H1 (cell line): Measurements from ENCODE around the gene PINK1. TPM values are rescaled to one million over a fixed set of nuclear protein-coding genes. Genes with fewer than 3 reads are reported as not detected.

Experiments used
- CTCF ChIA-PET: fragments of 300-600 bp; sonication (Branson Sonifier 250); formaldehyde crosslinking; loops from one replicate; lab custom pipeline; 2021; ENCODE audit not compliant: partially characterized antibody; lab: Charles Lee
- POLR2A ChIA-PET: fragments of 300-600 bp; sonication (Branson Sonifier 250); formaldehyde crosslinking; loops from one replicate; lab custom pipeline; 2021; ENCODE audit warnings: inconsistent platforms; ENCODE audit not compliant: partially characterized antibody; lab: Charles Lee
- DNase-seq, 2 experiments: peaks; one replicate each; pipeline versions ENCODE4 v3.0.0 to v3.0.0-alpha.2; 2010 to 2022; ENCODE audit warnings: low spot score in 2 of 2, low read depth in 1 of 2, mixed read lengths in 1 of 2
- FAIRE-seq: peaks from 2 replicates; lab custom pipeline; 2011; peaks lifted over from hg19 to GRCh38; lab: Jason Lieb, UNC
- H2AFZ ChIP-seq: 2 replicates; pipeline ENCODE4 v1.8.1; 2012; ENCODE audit warnings: low read length, inconsistent platforms
- H2AK5ac ChIP-seq: 2 replicates; pipeline ENCODE4 v1.6.1; 2013; ENCODE audit warnings: low read depth, low read length
- H2BK120ac ChIP-seq: replicated peaks from 2 replicates; pipeline ENCODE3; 2013; ENCODE audit warnings: low read depth, low read length, inconsistent platforms
- H2BK12ac ChIP-seq: 2 replicates; pipeline ENCODE4 v1.6.1; 2013; ENCODE audit warnings: low read depth, low read length
- H2BK15ac ChIP-seq: 2 replicates; pipeline ENCODE4 v1.6.1; 2013; ENCODE audit warnings: low read length
- H2BK20ac ChIP-seq: 2 replicates; pipeline ENCODE4 v1.6.1; 2013; ENCODE audit warnings: low read length
- H2BK5ac ChIP-seq: 2 replicates; pipeline ENCODE4 v1.6.1; 2013; ENCODE audit warnings: low read depth, low read length
- H3K14ac ChIP-seq: 2 replicates; pipeline ENCODE4 v1.6.1; 2013; ENCODE audit warnings: inconsistent platforms; ENCODE audit not compliant: insufficient read length
- H3K18ac ChIP-seq: 2 replicates; pipeline ENCODE4 v1.6.1; 2013; ENCODE audit warnings: low read length; ENCODE audit errors: extremely low read depth
- H3K23ac ChIP-seq: 2 replicates; pipeline ENCODE4 v1.6.1; 2013; ENCODE audit warnings: inconsistent platforms; ENCODE audit not compliant: insufficient read length
- H3K23me2 ChIP-seq: 2 replicates; pipeline ENCODE4 v1.6.1; 2013; ENCODE audit warnings: low read depth, low read length
- H3K27ac ChIP-seq: 2 replicates; pipeline ENCODE4 v1.6.1; 2011; ENCODE audit warnings: low read depth, low read length, inconsistent platforms
- H3K27me3 ChIP-seq, 4 experiments: replicated peaks in 1 of 4; 1 replicate in 1 of 4; 2 replicates in 3 of 4; pipeline versions ENCODE4 v1.6.1 to v1.8.1; 2011 to 2013; ENCODE audit warnings: low read length in 3 of 4, mild to moderate bottlenecking in 3 of 4, inconsistent platforms in 2 of 4, mixed read lengths in 2 of 4, moderate library complexity in 1 of 4; ENCODE audit not compliant: control insufficient read depth in 3 of 4, insufficient read depth in 3 of 4; ENCODE audit errors: extremely low read depth in 1 of 4
- H3K36me3 ChIP-seq, 4 experiments: 2 replicates each; pipeline versions ENCODE4 v1.6.1 to v1.8.1; 2011 to 2013; ENCODE audit warnings: mild to moderate bottlenecking in 4 of 4, low read length in 3 of 4, moderate library complexity in 2 of 4, control low read depth in 1 of 4, inconsistent platforms in 1 of 4; ENCODE audit not compliant: insufficient read depth in 4 of 4, control insufficient read depth in 2 of 4
- H3K4ac ChIP-seq: replicated peaks from 2 replicates; pipeline ENCODE3; 2013; ENCODE audit warnings: low read length, low read depth, mixed read lengths, inconsistent platforms; ENCODE audit not compliant: insufficient read length
- H3K4me1 ChIP-seq, 4 experiments: replicated peaks in 1 of 4; 1 replicate in 1 of 4; 2 replicates in 3 of 4; pipeline versions ENCODE4 v1.6.1 to v1.8.1; 2011 to 2013; ENCODE audit warnings: low read length in 3 of 4, inconsistent platforms in 2 of 4, mixed read lengths in 1 of 4; ENCODE audit not compliant: insufficient read depth in 4 of 4, control insufficient read depth in 3 of 4
- H3K4me2 ChIP-seq, 2 experiments: 2 replicates each; pipeline versions ENCODE4 v1.6.1 to v1.8.1; 2011 to 2013; ENCODE audit warnings: low read depth in 2 of 2, low read length in 2 of 2, control low read depth in 1 of 2, inconsistent platforms in 1 of 2, mild to moderate bottlenecking in 1 of 2; ENCODE audit not compliant: insufficient read depth in 1 of 2
- H3K4me3 ChIP-seq, 4 experiments: fragments of 200-600, 300-600 bp in 1 of 4; sonication (generic), shearing (Covaris generic), sonication (Bioruptor Twin) in 1 of 4; 2 replicates each; pipeline versions ENCODE4 v1.5.1 to v1.8.1; 2011 to 2016; ENCODE audit warnings: low read length in 4 of 4, low read depth in 3 of 4, control low read depth in 2 of 4, inconsistent platforms in 2 of 4, mild to moderate bottlenecking in 2 of 4, mixed read lengths in 1 of 4, moderate library complexity in 1 of 4; ENCODE audit not compliant: insufficient read depth in 2 of 4; ENCODE audit errors: extremely low read depth in 1 of 4
- H3K56ac ChIP-seq: replicated peaks from 2 replicates; pipeline ENCODE3; 2013; ENCODE audit warnings: low read depth, mild to moderate bottlenecking, mixed read lengths, low read length, inconsistent platforms; ENCODE audit not compliant: insufficient read length
- H3K79me1 ChIP-seq: 2 replicates; pipeline ENCODE4 v1.6.1; 2013; ENCODE audit warnings: low read depth, low read length, control low read depth
- H3K79me2 ChIP-seq, 2 experiments: 2 replicates each; pipeline versions ENCODE4 v1.6.1 to v1.8.1; 2012 to 2013; ENCODE audit warnings: low read length in 2 of 2, mild to moderate bottlenecking in 2 of 2, inconsistent platforms in 1 of 2; ENCODE audit not compliant: insufficient read depth in 2 of 2, control insufficient read depth in 1 of 2
- H3K9ac ChIP-seq, 4 experiments: replicated peaks in 1 of 4; 1 replicate in 1 of 4; 2 replicates in 3 of 4; pipeline versions ENCODE4 v1.6.1 to v1.8.1; 2011 to 2013; ENCODE audit warnings: low read depth in 3 of 4, low read length in 3 of 4, control low read depth in 2 of 4, mild to moderate bottlenecking in 2 of 4, moderate library complexity in 2 of 4, inconsistent platforms in 1 of 4; ENCODE audit errors: extremely low read depth in 1 of 4
- H3K9me3 ChIP-seq, 2 experiments: 2 replicates each; pipeline versions ENCODE4 v1.6.1 to v1.8.1; 2012 to 2013; ENCODE audit warnings: mild to moderate bottlenecking in 2 of 2, moderate library complexity in 2 of 2, control low read depth in 1 of 2, inconsistent platforms in 1 of 2, low read depth in 1 of 2, low read length in 1 of 2, mixed read lengths in 1 of 2; ENCODE audit not compliant: insufficient read depth in 2 of 2
- H4K20me1 ChIP-seq, 2 experiments: replicated peaks in 1 of 2; 2 replicates each; pipeline versions ENCODE3 to v1.8.1; 2011 to 2013; ENCODE audit warnings: inconsistent platforms in 2 of 2, low read length in 2 of 2, mild to moderate bottlenecking in 1 of 2; ENCODE audit not compliant: insufficient read depth in 2 of 2, control insufficient read depth in 1 of 2
- H4K5ac ChIP-seq: 2 replicates; pipeline ENCODE4 v1.6.1; 2013; ENCODE audit warnings: low read length, low read depth, mixed read lengths, inconsistent platforms; ENCODE audit not compliant: insufficient read length
- H4K8ac ChIP-seq: 2 replicates; pipeline ENCODE4 v1.8.0; 2013; ENCODE audit warnings: mild to moderate bottlenecking, moderate library complexity, low read length, inconsistent platforms; ENCODE audit not compliant: insufficient read depth; ENCODE audit errors: extremely low read depth
- H4K91ac ChIP-seq: replicated peaks from 2 replicates; pipeline ENCODE3; 2013; ENCODE audit warnings: low read length, mixed read lengths, inconsistent platforms; ENCODE audit not compliant: insufficient read length
- HDAC2 ChIP-seq, 2 experiments: fragments of 300-600 bp in 1 of 2; sonication (generic) in 1 of 2; IDR thresholded peaks; 2 replicates each; pipeline ENCODE4 v1.6.1; 2011 to 2012; ENCODE audit warnings: low read depth in 2 of 2, low read length in 2 of 2, mild to moderate bottlenecking in 2 of 2, moderate library complexity in 2 of 2, borderline replicate concordance in 1 of 2, inconsistent platforms in 1 of 2
- KDM1A ChIP-seq: fragments of 200-600, 300-600 bp; sonication (generic); IDR thresholded peaks from 2 replicates; pipeline ENCODE4 v1.7.1; 2016; ENCODE audit warnings: mild to moderate bottlenecking, low read length, borderline replicate concordance
- POU5F1 ChIP-seq: IDR thresholded peaks from 2 replicates; pipeline ENCODE4 v1.6.1; 2011; ENCODE audit warnings: low read depth, mild to moderate bottlenecking, low read length, moderate library complexity
- RAD21 ChIP-seq, 2 experiments: IDR thresholded peaks in 1 of 2; conservative IDR thresholded peaks in 1 of 2; 2 replicates each; pipeline ENCODE4 v1.6.1; 2011; ENCODE audit warnings: low read depth in 2 of 2, low read length in 2 of 2, improper control_type of control experiment in 1 of 2, inconsistent platforms in 1 of 2, mild to moderate bottlenecking in 1 of 2, moderate library complexity in 1 of 2
- RBBP5 ChIP-seq: IDR thresholded peaks from 2 replicates; pipeline ENCODE4 v1.7.1; 2012; ENCODE audit warnings: low read depth, mild to moderate bottlenecking, inconsistent platforms, low read length, moderate library complexity, borderline replicate concordance
- SAP30 ChIP-seq: fragments of 300-600 bp; sonication (generic); IDR thresholded peaks from 2 replicates; pipeline ENCODE4 v1.7.1; 2012; ENCODE audit warnings: low read length, moderate library complexity, mild to moderate bottlenecking, inconsistent platforms; ENCODE audit not compliant: insufficient read depth, insufficient replicate concordance
- SIX5 ChIP-seq: IDR thresholded peaks from 2 replicates; pipeline ENCODE4 v1.6.1; 2011; ENCODE audit warnings: mild to moderate bottlenecking, low read depth, low read length
- SP4 ChIP-seq: IDR thresholded peaks from 2 replicates; pipeline ENCODE4 v1.6.1; 2012; ENCODE audit warnings: low read length, inconsistent platforms
- YY1 ChIP-seq: IDR thresholded peaks from 2 replicates; pipeline ENCODE4 v1.6.1; 2011; ENCODE audit warnings: low read depth, mild to moderate bottlenecking, low read length
- whole genome bisulfite sequencing, 2 experiments: shearing (Covaris generic) in 1 of 2; methylation state at CpG; one replicate each; pipeline versions ENCODE4 v1.1.6 to v1.1.7; 2013 to 2015; ENCODE audit warnings: low lambda C conversion rate in 2 of 2, mixed read lengths in 2 of 2, inconsistent platforms in 1 of 2, low coverage in 1 of 2, missing lambda C conversion rate in 1 of 2; ENCODE audit not compliant: insufficient replicate concordance in 2 of 2, insufficient coverage in 1 of 2, insufficient read length in 1 of 2; ENCODE audit errors: extremely low coverage in 1 of 2, missing lambda C conversion rate in 1 of 2; 5-methylcytosine and 5-hydroxymethylcytosine counted together
- polyA plus RNA-seq, 7 experiments: library from polyadenylated mRNA; depleted of rRNA in 3 of 7; stranded (reverse) in 5 of 7; unstranded in 2 of 7; fragments of >200 nt in 5 of 7; fragments of 200-250 nt in 2 of 7; gene quantifications; 1 replicate in 5 of 7; 2 replicates in 1 of 7; 4 replicates in 1 of 7; pipeline versions ENCODE4 v1.2.1 to v1.2.3, GENCODE V29; 2011 to 2013; ENCODE audit warnings: missing spikeins in 2 of 7, mixed read lengths in 2 of 7
- total RNA-seq: library from RNA; stranded (reverse); fragmentation: NEBNext Ultra II Directional; extraction: Animal tissue kit (Norgen Biotek cat#: 25700); gene quantifications from 2 replicates; pipeline ENCODE4 v1.2.1, GENCODE V29; 2021
- TF ChIP-seq, protein P1 (sequence below): IDR thresholded peaks from 2 replicates; pipeline ENCODE4 v1.6.1; 2011; ENCODE audit warnings: low read depth, mild to moderate bottlenecking, low read length; ENCODE audit not compliant: insufficient read depth

The PINK1 gene
- total and polyA plus RNA-seq, 2 of the 8 experiments (the other 6 are each of a cell fraction or from before 2014, with no cell fraction given), result 16.1 to 19.3 TPM

DNA sequence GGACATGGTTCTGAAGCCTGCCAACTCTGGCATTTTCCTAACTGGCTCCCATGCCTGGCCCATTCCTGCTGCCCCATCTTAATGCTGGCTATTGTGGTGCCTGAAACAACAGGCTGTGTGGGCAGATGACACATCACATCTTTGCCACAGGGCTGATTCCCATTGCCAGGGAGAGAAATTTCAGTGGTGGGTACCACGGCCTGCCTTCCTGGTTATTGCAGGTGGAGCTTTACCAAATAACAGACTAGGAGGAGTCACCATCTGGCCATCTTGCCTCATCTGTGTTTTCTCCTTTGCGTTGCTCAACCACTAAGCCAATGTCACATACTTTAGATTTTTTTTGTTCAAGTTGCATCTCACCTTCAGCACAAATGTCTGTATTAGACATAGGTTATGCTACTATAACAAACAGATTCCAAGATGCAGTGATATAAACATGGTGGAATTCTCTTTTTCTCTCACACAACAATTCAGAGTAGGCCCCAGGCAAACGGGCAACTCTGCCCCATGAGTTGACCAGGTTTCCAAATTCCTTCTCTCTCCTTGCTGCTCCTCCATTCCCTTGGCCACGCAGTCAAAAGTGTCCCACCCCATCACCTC is 30.3 kb upstream of the PINK1 start:
- no peak overlapping the region for H3K4ac ChIP-seq
- H3K4me1 ChIP-seq, result no peaks in the 10 kb centered on the region
- H3K36me3 ChIP-seq, result no peaks in the 10 kb centered on the region
- H2BK15ac ChIP-seq, result no peak overlapping the region
- no peak overlapping the region for H3K18ac ChIP-seq
- H3K27me3 ChIP-seq, result no peaks in the 10 kb centered on the region
- no peak overlapping the region for H2AK5ac ChIP-seq
- no peak overlapping the region for H3K27ac ChIP-seq
- no peak overlapping the region for H4K5ac ChIP-seq
- H3K9ac ChIP-seq, result no peak overlapping the region
- H3K79me2 ChIP-seq, result no peaks in the 10 kb centered on the region
- no peaks in the 10 kb centered on the region; the same call in 1 of the 2 replicates for H3K23me2 ChIP-seq
- no peak for DNase-seq
- ChIA-PET POLR2A (no interaction called here), CTCF (no interaction called here)
- no peak overlapping the region for H4K91ac ChIP-seq
- H2BK120ac ChIP-seq, result no peak overlapping the region
- no peak overlapping the region for H3K56ac ChIP-seq
- H2AFZ ChIP-seq, result no peak overlapping the region
- H3K9me3 ChIP-seq, result no peaks in the 10 kb centered on the region
- H3K4me2 ChIP-seq, result no peak overlapping the region
- no peak overlapping the region; the same call in 1 of the 2 replicates for H4K8ac ChIP-seq
- H3K14ac ChIP-seq, result no peak overlapping the region
- no peak for FAIRE-seq
- H3K23ac ChIP-seq, result no peak overlapping the region
- H2BK20ac ChIP-seq, result no peak overlapping the region
- no peak overlapping the region for H2BK12ac ChIP-seq
- no peaks in the 10 kb centered on the region for H3K79me1 ChIP-seq
- H4K20me1 ChIP-seq, result no peaks in the 10 kb centered on the region
- 96% methylated on average over 4 of the region's 4 CpGs; no CpG with 5 or more reads in 1 of the 2 experiments for WGBS, 2 experiments
- no peak overlapping the region for H2BK5ac ChIP-seq
- H3K4me3 ChIP-seq, result no peak overlapping the region
- TF ChIP-seq POU5F1 (no peak), KDM1A (no peak), SP4 (no peak), YY1 (no peak), HDAC2 (IDR thresholded peaks at IDR 0.05; ENCODE audit: borderline replicate concordance in 1 of 2, low read depth in 2 of 2, low read length in 2 of 2) (no peak), RAD21 (IDR thresholded peaks at IDR 0.05 in 1 of 2, conservative IDR thresholded peaks at IDR 0.05 in 1 of 2; ENCODE audit: low read depth in 2 of 2, low read length in 2 of 2) (no peak), SIX5 (no peak), SAP30 (no peak), RBBP5 (no peak)
- TF ChIP-seq, protein P1, sequence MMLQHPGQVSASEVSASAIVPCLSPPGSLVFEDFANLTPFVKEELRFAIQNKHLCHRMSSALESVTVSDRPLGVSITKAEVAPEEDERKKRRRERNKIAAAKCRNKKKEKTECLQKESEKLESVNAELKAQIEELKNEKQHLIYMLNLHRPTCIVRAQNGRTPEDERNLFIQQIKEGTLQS, result no peak
